Motor neuron (in vitro differentiated cells): ENCODE results near the gene LEP. TPM values are rescaled to one million over a fixed set of nuclear protein-coding genes. Genes with fewer than 3 reads are reported as not detected.
A peak's percentile ranks its signal among the peaks of the same experiment; 100 is the strongest.

Experiments
- ATAC-seq, 8 experiments: fragments of 200-7000 bp; cut with Tn5 transposase; replicated peaks in 6 of 8; 2 replicates each; pipeline ENCODE4 v1.8.0; 2021; ENCODE audit warnings: mild to moderate bottlenecking in 8 of 8, moderate library complexity in 8 of 8
- H3K27ac ChIP-seq, 2 donors: fragments of 250-450 bp; sonication (Bioruptor Pico); 2 replicates each; pipeline ENCODE4 v1.9.0; 2021; ENCODE audit warnings: antibody characterized with exemption in 2 of 2, mild to moderate bottlenecking in 2 of 2, moderate library complexity in 1 of 2
- H3K4me1 ChIP-seq, 2 donors: fragments of 250-450 bp; sonication (Bioruptor Pico); replicated peaks in 1 of 2; 2 replicates each; pipeline ENCODE4 v1.6.1; 2021; ENCODE audit warnings: antibody characterized with exemption in 2 of 2, mild to moderate bottlenecking in 2 of 2, moderate library complexity in 1 of 2
- H3K4me3 ChIP-seq, 5 donors: fragments of 250-450 bp; sonication (Bioruptor Pico); 2 replicates each; pipeline ENCODE4 v1.9.0; 2021; ENCODE audit warnings: antibody characterized with exemption in 5 of 5, mild to moderate bottlenecking in 5 of 5, moderate library complexity in 4 of 5
- WGBS, 10 experiments: fragments of 450-650 bp; shearing (Covaris generic); methylation state at CpG; one replicate each; pipeline ENCODE4 v1.0.0; 2022; 5-methylcytosine and 5-hydroxymethylcytosine counted together
- in situ Hi-C, 9 experiments: fragments of 400-800 bp; cut with MboI; loops; one replicate each; pipeline ENCODE4 v1.15.0; 2021; ENCODE audit warnings: low sequenced_read_pairs in 9 of 9, low pct_unique_long_range_greater_than_20kb in 2 of 9; ENCODE audit not compliant: unreplicated experiment in 9 of 9
- total RNA-seq, 8 experiments: library from RNA; unstranded; fragments of 300-600 nt; gene quantifications; 2 replicates each; pipeline versions ENCODE4 v1.2.3 to v1.2.4, GENCODE V29; 2022

LEP gene
- total RNA-seq, 8 experiments from 2014 or later, result under 0.01 to 0.62 (median 0.18) TPM; not detected in 2

DNA sequence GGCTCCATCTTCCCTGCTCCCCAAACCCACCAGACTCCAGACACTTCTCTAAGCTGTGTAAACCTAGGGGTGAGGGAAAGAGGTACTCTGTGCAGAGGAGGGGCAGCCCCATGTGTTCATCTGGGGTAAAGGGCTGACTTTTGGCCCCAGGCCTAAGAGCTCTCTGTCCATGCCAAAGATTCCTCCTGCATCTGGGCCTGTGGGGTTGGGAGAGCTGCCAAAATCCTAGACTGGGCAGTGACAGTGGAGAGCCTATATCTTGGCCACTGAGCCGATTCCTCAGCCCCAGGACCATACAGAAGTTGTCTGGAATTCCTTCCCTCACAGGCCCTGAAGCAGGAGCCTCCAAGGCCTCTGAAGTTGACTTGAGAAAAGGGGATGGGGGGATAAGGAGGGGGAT, 25.3 kb upstream of the LEP start:
- WGBS, 10 experiments, result 100% methylated on average over 1 of the region's 1 CpG; no CpG with 5 or more reads in 9 of the 10 experiments
- in situ Hi-C loops, result loop anchor here in 8 of 9 experiments (25.0 kb wide), 2 partner anchors 178 to 503 kb away; partner anchors contain the start of gene LRRC4 (in 1 of the 8)
- Histone ChIP-seq H3K4me3 (no peak overlapping the region), H3K27ac (no peak overlapping the region), H3K4me1 (peaks cover 0 to 3% of the 10 kb centered on the region in 2 donors)
- ATAC-seq, result peak in 1 of 8 experiments; percentile 44

DNA sequence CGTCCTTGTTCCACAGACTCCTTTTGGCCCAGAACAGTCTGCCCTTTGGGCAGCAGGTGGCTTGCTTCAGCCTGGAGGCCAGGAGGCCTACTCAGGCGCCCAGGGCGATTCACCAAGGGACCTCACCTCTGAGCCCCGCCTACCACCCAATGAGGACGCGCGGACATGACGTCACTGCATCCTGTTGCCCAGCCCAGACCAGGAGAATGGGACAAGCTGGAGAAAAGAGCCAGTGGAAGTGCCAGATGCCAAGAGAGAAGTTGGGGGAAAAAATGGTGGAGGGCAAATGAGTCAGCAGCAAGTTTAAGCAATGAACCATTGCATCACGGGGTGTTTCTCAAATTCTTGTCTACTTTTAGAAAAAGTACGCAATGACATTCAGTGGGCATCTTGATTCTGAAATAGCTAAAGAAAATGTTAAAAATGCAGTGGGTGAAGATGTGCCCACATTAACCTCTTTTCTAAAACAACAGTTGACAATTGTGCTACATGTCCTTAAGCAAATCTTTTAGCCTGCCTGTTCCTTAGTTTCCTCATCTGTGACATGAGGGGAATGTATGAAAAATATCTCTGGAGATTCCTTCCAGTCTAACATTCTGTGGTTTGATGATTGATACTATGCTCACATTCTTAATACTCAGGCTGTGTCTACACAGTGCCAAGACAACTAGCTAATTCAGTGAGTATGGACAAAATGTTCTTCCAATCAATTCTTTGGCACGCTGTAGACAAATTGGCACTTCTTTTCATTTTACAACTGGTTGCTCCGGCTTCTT, 23.9 kb upstream of the LEP start:
- Histone ChIP-seq H3K4me1 (peaks cover 0 to 3% of the 10 kb centered on the region in 2 donors), H3K27ac (peak overlapping the region in 1 of 2 donors; percentile 15), H3K4me3 (no peak overlapping the region)
- 12 to 100% (median 87%) methylated on average over 1 to 8 of the region's 12 CpGs for WGBS, 10 experiments
- no peak for ATAC-seq
- in situ Hi-C loops, result loop anchor here in 8 of 9 experiments (25.0 kb wide), 2 partner anchors 180 to 505 kb away; partner anchors contain the start of gene LRRC4 (in 1 of the 8)

DNA sequence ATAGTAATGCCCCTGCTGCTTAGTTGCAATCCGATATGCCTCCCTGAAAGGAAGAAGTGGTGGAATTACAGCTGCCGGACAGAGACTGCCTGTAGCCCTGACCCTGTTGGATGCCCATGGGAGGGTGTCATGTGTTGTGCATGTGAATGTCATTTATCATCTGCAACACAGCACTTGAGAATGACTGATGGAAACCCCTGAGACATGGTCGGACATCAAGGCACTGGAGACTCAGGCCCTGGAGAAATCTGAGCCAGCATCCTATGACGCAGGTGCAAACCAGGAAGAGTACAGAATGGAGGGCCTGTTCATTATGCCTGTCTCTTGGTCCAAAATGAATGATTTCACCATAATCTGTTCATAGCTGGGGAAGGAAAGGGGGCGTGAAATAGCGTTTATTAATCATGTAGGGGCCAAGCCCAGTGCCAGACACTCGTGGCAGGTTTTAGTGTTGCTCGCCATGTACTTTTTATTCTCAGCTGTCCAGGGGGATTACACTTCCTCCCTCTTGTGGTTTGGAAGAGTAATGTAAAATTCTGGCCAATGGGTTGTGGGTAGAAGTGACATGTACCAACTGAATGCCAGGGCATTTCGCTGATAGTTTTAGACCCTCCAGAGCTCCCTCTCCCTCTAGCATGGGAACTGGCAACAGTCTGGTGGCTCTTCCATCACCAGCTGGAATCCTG, 23.0 kb upstream of the LEP start:
- no peak overlapping the region for H3K4me3 ChIP-seq
- peaks cover 0 to 3% of the 10 kb centered on the region in 2 donors for H3K4me1 ChIP-seq
- peak in 6 of 8 experiments; percentile 43 to 96 (median 82) for ATAC-seq
- in situ Hi-C loops, result loop anchor here in 8 of 9 experiments (25.0 kb wide), 2 partner anchors 181 to 506 kb away; partner anchors contain the start of gene LRRC4 (in 1 of the 8)
- peak overlapping the region in 1 of 2 donors; percentile 15 for H3K27ac ChIP-seq
- 37 to 80% (median 62%) methylated on average over 2 to 7 of the region's 9 CpGs; no CpG with 5 or more reads in 1 of the 10 experiments for WGBS, 10 experiments

- peaks cover 0 to 3% of the 10 kb centered on the region in 2 donors for H3K4me1 ChIP-seq
- H3K4me3 ChIP-seq, result no peak overlapping the region
- in situ Hi-C loops, result loop anchor here in 8 of 9 experiments (25.0 kb wide), 2 partner anchors 182 to 507 kb away; partner anchors contain the start of gene LRRC4 (in 1 of the 8)
- no peak overlapping the region for H3K27ac ChIP-seq
- 40 to 84% (median 80%) methylated on average over 1 to 2 of the region's 2 CpGs; no CpG with 5 or more reads in 7 of the 10 experiments for WGBS, 10 experiments
- no peak for ATAC-seq
Measured at GRCh38 chr7:128219636-128220035, 21.4 kb upstream of the LEP start.

GRCh38 chr7:128221929-128222403, 19.1 kb upstream of the LEP start:
- peak in 2 of 8 experiments; percentile 90 to 94 for ATAC-seq
- in situ Hi-C loops, result loop anchor here in 8 of 9 experiments (25.0 kb wide), 2 partner anchors 185 to 510 kb away; partner anchors contain the start of gene LRRC4 (in 1 of the 8)
- Histone ChIP-seq H3K4me1 (peaks cover 0 to 3% of the 10 kb centered on the region in 2 donors), H3K27ac (no peak overlapping the region), H3K4me3 (no peak overlapping the region)
- WGBS, 10 experiments, result 45 to 100% (median 65%) methylated on average over 1 to 3 of the region's 5 CpGs; no CpG with 5 or more reads in 6 of the 10 experiments

- 0 to 83% (median 45%) methylated on average over 1 to 2 of the region's 2 CpGs; no CpG with 5 or more reads in 2 of the 10 experiments for WGBS, 10 experiments
- Histone ChIP-seq H3K4me3 (no peak overlapping the region), H3K27ac (no peak overlapping the region), H3K4me1 (no peaks in the 10 kb centered on the region)
- no peak for ATAC-seq
- in situ Hi-C loops, result no loop called here
Measured at GRCh38 chr7:128226132-128226980, 14.7 kb upstream of the LEP start.

DNA sequence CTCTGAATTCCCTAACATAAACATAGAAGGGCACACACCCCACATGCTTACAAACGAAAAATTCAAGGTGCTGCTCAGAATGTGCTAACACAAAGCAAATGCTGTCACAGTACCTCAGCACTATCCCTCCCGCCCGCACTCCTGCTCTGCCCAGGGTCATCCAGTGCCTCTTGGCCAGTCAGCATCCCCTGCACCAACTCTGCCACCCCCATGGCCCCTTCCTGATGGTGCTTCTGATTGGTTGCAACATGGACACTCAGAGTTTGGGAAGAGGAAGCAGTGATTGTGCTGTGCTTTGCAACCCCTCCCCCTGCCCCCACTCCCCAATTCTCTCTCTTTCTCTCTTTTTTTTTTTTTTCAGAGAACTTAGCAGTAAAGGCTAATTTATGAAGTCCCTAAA, 13.8 kb upstream of the LEP start:
- no peak overlapping the region for H3K4me3 ChIP-seq
- no peak overlapping the region for H3K27ac ChIP-seq
- 0 to 100% (median 79%) methylated on average over 1 to 3 of the region's 3 CpGs; no CpG with 5 or more reads in 6 of the 10 experiments for WGBS, 10 experiments
- ATAC-seq, result no peak
- no peaks in the 10 kb centered on the region for H3K4me1 ChIP-seq
- in situ Hi-C loops, result no loop called here

DNA sequence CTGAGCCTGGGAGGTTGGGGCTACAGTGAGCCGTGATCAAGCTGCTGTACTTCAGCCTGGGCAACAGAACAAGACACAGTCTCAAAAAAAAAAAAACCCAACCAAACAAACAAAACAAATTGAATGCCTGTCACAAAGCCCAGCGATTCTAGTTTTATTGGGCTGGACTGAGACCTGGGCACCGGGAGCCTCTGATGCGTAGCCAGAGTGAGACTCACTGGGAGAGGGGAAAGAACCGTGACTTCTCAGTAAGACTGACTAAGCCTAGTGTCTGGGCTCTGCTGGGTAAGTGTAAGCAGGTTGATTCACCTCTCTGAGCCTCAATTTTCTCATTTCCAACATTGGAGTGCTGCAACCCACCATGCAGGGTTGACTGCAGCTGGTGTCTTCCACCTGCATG, 10.1 kb upstream of the LEP start:
- Histone ChIP-seq H3K27ac (no peak overlapping the region), H3K4me3 (no peak overlapping the region), H3K4me1 (no peaks in the 10 kb centered on the region)
- in situ Hi-C loops, result no loop called here
- ATAC-seq, result no peak
- WGBS, 10 experiments, result 40 to 98% (median 81%) methylated on average over 1 to 5 of the region's 5 CpGs; no CpG with 5 or more reads in 3 of the 10 experiments

- WGBS, 10 experiments, result 40 to 100% (median 93%) methylated on average over 1 to 5 of the region's 6 CpGs; no CpG with 5 or more reads in 4 of the 10 experiments
- Histone ChIP-seq H3K4me3 (no peak overlapping the region), H3K4me1 (no peaks in the 10 kb centered on the region), H3K27ac (no peak overlapping the region)
- in situ Hi-C loops, result no loop called here
- no peak for ATAC-seq
Measured at GRCh38 chr7:128231677-128232076, 9.4 kb upstream of the LEP start.

DNA sequence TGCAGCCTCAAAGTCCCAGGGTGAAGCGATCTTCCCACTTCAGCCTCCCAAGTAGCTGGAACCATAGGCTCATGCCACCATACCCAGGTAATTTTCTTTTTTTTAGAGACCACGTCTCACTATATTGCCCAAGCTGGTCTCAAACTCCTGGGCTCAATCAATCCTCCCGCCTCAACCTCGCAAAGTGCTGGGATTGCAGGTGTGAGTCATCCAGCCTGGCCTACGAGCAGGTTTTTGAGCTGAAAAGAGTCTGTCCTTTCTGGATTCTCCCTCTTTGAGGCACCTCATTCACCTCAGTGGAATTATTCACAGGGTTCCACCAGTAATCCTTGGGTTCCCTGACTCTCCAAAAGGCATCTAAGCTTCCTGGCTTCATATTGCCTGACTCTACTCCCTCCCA, 7.6 kb upstream of the LEP start:
- Histone ChIP-seq H3K27ac (no peak overlapping the region), H3K4me3 (no peak overlapping the region), H3K4me1 (no peaks in the 10 kb centered on the region)
- WGBS, 10 experiments, result 30 to 81% (median 68%) methylated on average over 2 to 5 of the region's 5 CpGs; no CpG with 5 or more reads in 6 of the 10 experiments
- ATAC-seq, result no peak
- in situ Hi-C loops, result no loop called here

GRCh38 chr7:128234476-128235026, 6.5 kb upstream of the LEP start:
- H3K4me3 ChIP-seq, result no peak overlapping the region
- no peaks in the 10 kb centered on the region for H3K4me1 ChIP-seq
- in situ Hi-C loops, result no loop called here
- peak in 3 of 8 experiments; percentile 54 to 84 (median 68) for ATAC-seq
- no peak overlapping the region for H3K27ac ChIP-seq
- WGBS, 10 experiments, result 0 to 93% (median 68%) methylated on average over 1 to 4 of the region's 9 CpGs; no CpG with 5 or more reads in 2 of the 10 experiments

- Histone ChIP-seq H3K4me1 (no peaks in the 10 kb centered on the region), H3K4me3 (no peak overlapping the region), H3K27ac (no peak overlapping the region)
- WGBS, 10 experiments, result 0 to 77% (median 43%) methylated on average over 1 to 7 of the region's 7 CpGs; no CpG with 5 or more reads in 3 of the 10 experiments
- no peak for ATAC-seq
- in situ Hi-C loops, result no loop called here
Measured at GRCh38 chr7:128235471-128235870, 5.6 kb upstream of the LEP start.
